SK-N-SH (cell line): ENCODE results near the gene ARHGDIG. TPM values are rescaled to one million over a fixed set of nuclear protein-coding genes. Genes with fewer than 3 reads are reported as not detected.
A peak's percentile ranks its signal among the peaks of the same experiment; 100 is the strongest.

Experiments used
- CTCF ChIA-PET: fragments of 300-600, 350-600 bp; formaldehyde crosslinking; extraction: SDS; loops from one replicate; lab custom pipeline; 2021; lab: Yijun Ruan, JAX
- POLR2A ChIA-PET: fragments of 350-600 bp; sonication (Branson Sonifier 250); formaldehyde crosslinking; extraction: SDS; loops from one replicate; lab custom pipeline; 2020; ENCODE audit warnings: antibody characterized with exemption, inconsistent platforms; lab: Yijun Ruan, JAX
- DNase-seq: peaks from one replicate; pipeline ENCODE4 v3.0.0; 2012
- H2AFZ ChIP-seq: fragments of 200-600 bp; sonication (generic); 2 replicates; pipeline ENCODE4 v1.8.1; 2016; ENCODE audit warnings: antibody characterized with exemption, mild to moderate bottlenecking, low read depth
- H3F3A ChIP-seq: fragments of 200-600 bp; sonication (generic); replicated peaks from 2 replicates; pipeline ENCODE3; 2016; ENCODE audit warnings: antibody characterized with exemption, mild to moderate bottlenecking; ENCODE audit not compliant: insufficient read depth
- H3K27ac ChIP-seq, 2 experiments: fragments of 200-500 bp in 1 of 2; fragments of 200-600 bp in 1 of 2; sonication (Bioruptor generic) in 1 of 2; sonication (generic), shearing (Covaris generic) in 1 of 2; 2 replicates each; pipeline versions ENCODE4 v1.5.1 to v1.6.1; 2014 to 2016; ENCODE audit warnings: low read depth in 2 of 2, inconsistent platforms in 1 of 2, low read length in 1 of 2, mild to moderate bottlenecking in 1 of 2, mixed read lengths in 1 of 2
- H3K27me3 ChIP-seq: fragments of 200-600 bp; sonication (generic), shearing (Covaris generic); 2 replicates; pipeline ENCODE4 v1.6.1; 2016; ENCODE audit warnings: mixed run types; ENCODE audit not compliant: insufficient read depth
- H3K36me3 ChIP-seq, 2 experiments: fragments of 200-500 bp in 1 of 2; fragments of 200-600 bp in 1 of 2; sonication (Bioruptor generic) in 1 of 2; sonication (generic) in 1 of 2; replicated peaks in 1 of 2; 2 replicates each; pipeline versions ENCODE3 to v1.5.1; 2014 to 2016; ENCODE audit warnings: low read length in 1 of 2, mild to moderate bottlenecking in 1 of 2; ENCODE audit not compliant: insufficient read depth in 2 of 2, control insufficient read depth in 1 of 2
- H3K4me1 ChIP-seq, 2 experiments: fragments of 200-500 bp in 1 of 2; fragments of 200-600 bp in 1 of 2; sonication (Bioruptor generic) in 1 of 2; sonication (generic), shearing (Covaris generic) in 1 of 2; 2 replicates each; pipeline versions ENCODE4 v1.5.1 to v1.6.1; 2014 to 2016; ENCODE audit warnings: low read depth in 1 of 2, low read length in 1 of 2, mixed run types in 1 of 2; ENCODE audit not compliant: insufficient read depth in 2 of 2, control insufficient read depth in 1 of 2
- H3K4me2 ChIP-seq: fragments of 200-600 bp; sonication (generic), shearing (Covaris generic); 2 replicates; pipeline ENCODE4 v1.6.1; 2017; ENCODE audit warnings: mixed run types
- H3K4me3 ChIP-seq, 2 experiments: fragments of 200-500 bp in 1 of 2; fragments of 200-600 bp in 1 of 2; sonication (Bioruptor generic) in 1 of 2; sonication (generic), shearing (Covaris generic) in 1 of 2; 2 replicates each; pipeline versions ENCODE4 v1.5.1 to v1.8.1; 2014 to 2016; ENCODE audit warnings: low read depth in 2 of 2, inconsistent platforms in 1 of 2, low read length in 1 of 2, mild to moderate bottlenecking in 1 of 2, mixed read lengths in 1 of 2, moderate library complexity in 1 of 2
- H3K79me2 ChIP-seq: fragments of 200-600 bp; sonication (generic); 2 replicates; pipeline ENCODE4 v1.8.1; 2017; ENCODE audit warnings: mild to moderate bottlenecking; ENCODE audit not compliant: insufficient read depth
- H3K9ac ChIP-seq: fragments of 200-600 bp; sonication (generic); 2 replicates; pipeline ENCODE4 v1.6.1; 2017; ENCODE audit warnings: mixed run types
- H3K9me2 ChIP-seq: fragments of 200-600 bp; sonication (generic); 2 replicates; pipeline ENCODE4 v1.6.1; 2017; ENCODE audit warnings: mixed run types
- H3K9me3 ChIP-seq: fragments of 200-600 bp; sonication (generic); 2 replicates; pipeline ENCODE4 v1.6.1; 2017; ENCODE audit warnings: mixed run types, mild to moderate bottlenecking, moderate library complexity
- H4K20me1 ChIP-seq: fragments of 200-600 bp; sonication (generic); 2 replicates; pipeline ENCODE4 v1.6.1; 2017; ENCODE audit warnings: mild to moderate bottlenecking, mixed run types; ENCODE audit not compliant: insufficient read depth
- CHD2 ChIP-seq: fragments of 150-350 bp; IDR thresholded peaks from 2 replicates; pipeline ENCODE4 v1.6.1; 2018; ENCODE audit warnings: low read length; ENCODE audit not compliant: partially characterized antibody
- CTCF ChIP-seq: fragments of 200-600 bp; sonication (generic); IDR thresholded peaks from 2 replicates; pipeline ENCODE4 v1.6.1; 2017; ENCODE audit warnings: antibody characterized with exemption, mild to moderate bottlenecking, moderate library complexity
- EP300 ChIP-seq, 2 experiments: IDR thresholded peaks; 2 replicates each; pipeline versions ENCODE4 v1.4.0 to v1.6.1; 2012; ENCODE audit warnings: borderline replicate concordance in 1 of 2, low read depth in 1 of 2, low read length in 1 of 2
- GABPA ChIP-seq: IDR thresholded peaks from 2 replicates; pipeline ENCODE4 v1.4.0; 2012; ENCODE audit warnings: low read depth, mild to moderate bottlenecking
- MEF2A ChIP-seq: IDR thresholded peaks from 2 replicates; pipeline ENCODE4 v1.4.0; 2012; ENCODE audit warnings: low read depth, borderline replicate concordance
- RAD21 ChIP-seq: IDR thresholded peaks from 2 replicates; pipeline ENCODE4 v1.6.1; 2012; ENCODE audit warnings: mild to moderate bottlenecking, low read length
- REST ChIP-seq: IDR thresholded peaks from 2 replicates; pipeline ENCODE4 v1.6.1; 2012; ENCODE audit warnings: mild to moderate bottlenecking, low read depth, low read length, moderate library complexity
- RXRA ChIP-seq: IDR thresholded peaks from 2 replicates; pipeline ENCODE4 v1.4.0; 2012; ENCODE audit warnings: low read depth, mild to moderate bottlenecking, borderline replicate concordance
- TAF1 ChIP-seq: IDR thresholded peaks from 2 replicates; pipeline ENCODE4 v1.6.1; 2012; ENCODE audit warnings: low read depth, mild to moderate bottlenecking, low read length, moderate library complexity, borderline replicate concordance
- TCF12 ChIP-seq: IDR thresholded peaks from 2 replicates; pipeline ENCODE4 v1.4.0; 2012
- YY1 ChIP-seq: IDR thresholded peaks from 2 replicates; pipeline ENCODE4 v1.4.0; 2012; ENCODE audit warnings: low read depth, mild to moderate bottlenecking
- whole genome bisulfite sequencing: methylation state at CpG from one replicate; pipeline ENCODE4 v1.1.6; 2017; ENCODE audit warnings: low lambda C conversion rate; 5-methylcytosine and 5-hydroxymethylcytosine counted together
- polyA plus RNA-seq, 3 experiments: library from polyadenylated mRNA; depleted of rRNA; stranded (reverse); fragments of >200 nt; gene quantifications; 2 replicates each; pipeline ENCODE4 v1.2.3, GENCODE V29; 2012

ARHGDIG gene
- polyA plus RNA-seq, 1 of the 3 experiments (the other 2 are of a cell fraction): 4.8 TPM

- Histone ChIP-seq H3K9ac (no peak overlapping the region), H3K9me3 (no peaks in the 10 kb centered on the region), H3K79me2 (peaks cover 69% of the 10 kb centered on the region), H3K9me2 (no peaks in the 10 kb centered on the region), H3F3A (no peaks in the 10 kb centered on the region), H3K4me1 (peaks cover 0 to 25% of the 10 kb centered on the region in 2 experiments; a peak in 1 of 4 replicates), H4K20me1 (peaks cover 72% of the 10 kb centered on the region), H3K27ac (no peak overlapping the region), H3K36me3 (peaks cover 0 to 15% of the 10 kb centered on the region in 2 experiments), H3K4me2 (no peak overlapping the region), H3K27me3 (no peaks in the 10 kb centered on the region), H3K4me3 (no peak overlapping the region; a peak in 1 of 4 replicates), H2AFZ (no peak overlapping the region)
- CTCF ChIA-PET: interaction anchor here (1.3 kb wide), 1 partner anchor 13 kb away, joined by 4 read pairs; no protein-coding TSS in a partner anchor
- WGBS: 92% methylated on average over 15 of the region's 22 CpGs
- peak; percentile 58 for DNase-seq
- TF ChIP-seq TCF12: no peak
- TF ChIP-seq YY1: no peak
- no peak for TF ChIP-seq RXRA
- POLR2A ChIA-PET: no interaction called here
Measured at GRCh38 chr16:318628-319027, 38.2 kb downstream of the ARHGDIG start.

GRCh38 chr16:320206-320605, 39.8 kb downstream of the ARHGDIG start:
- H3K9ac ChIP-seq: no peak overlapping the region
- 96% methylated on average over 5 of the region's 5 CpGs for WGBS
- H2AFZ ChIP-seq: no peak overlapping the region
- H3F3A ChIP-seq: no peaks in the 10 kb centered on the region
- H3K27ac ChIP-seq: no peak overlapping the region
- H4K20me1 ChIP-seq: peaks cover 82% of the 10 kb centered on the region
- no peak overlapping the region for H3K4me2 ChIP-seq
- no peak overlapping the region for H3K4me3 ChIP-seq
- H3K79me2 ChIP-seq: peaks cover 76% of the 10 kb centered on the region
- H3K9me3 ChIP-seq: no peaks in the 10 kb centered on the region
- ChIA-PET POLR2A (no interaction called here), CTCF (no interaction called here)
- DNase-seq: no peak
- no peaks in the 10 kb centered on the region for H3K9me2 ChIP-seq
- TF ChIP-seq CHD2: no peak
- TF ChIP-seq RAD21: no peak
- TF ChIP-seq TAF1: no peak
- TF ChIP-seq REST: no peak
- TF ChIP-seq CTCF: no peak
- no peak for TF ChIP-seq EP300 (IDR thresholded peaks at IDR 0.05; ENCODE audit: borderline replicate concordance in 1 of 2, low read depth in 1 of 2, low read length in 1 of 2)
- no peak for TF ChIP-seq MEF2A
- no peak for TF ChIP-seq GABPA
- no peak for TF ChIP-seq RXRA
- peaks cover 0 to 15% of the 10 kb centered on the region in 2 experiments; a peak in 1 of 4 replicates for H3K4me1 ChIP-seq
- H3K27me3 ChIP-seq: no peaks in the 10 kb centered on the region
- H3K36me3 ChIP-seq: peaks cover 0 to 4% of the 10 kb centered on the region in 2 experiments
